ENCODE results near the gene TGFBR2.
"Not testable (repeated sequence)": the region's sequence is repeated elsewhere in the genome, so short reads cannot be mapped to it uniquely, and the experiment has no call there.

Gene TGFBR2

GRCh38 chr3:30617653-30618052, 11.3 kb downstream of the TGFBR2 start:
- FAIRE-seq, result no peak
- DNase-seq (ENCODE audit: insufficient read length, low spot score), result no peak

DNA sequence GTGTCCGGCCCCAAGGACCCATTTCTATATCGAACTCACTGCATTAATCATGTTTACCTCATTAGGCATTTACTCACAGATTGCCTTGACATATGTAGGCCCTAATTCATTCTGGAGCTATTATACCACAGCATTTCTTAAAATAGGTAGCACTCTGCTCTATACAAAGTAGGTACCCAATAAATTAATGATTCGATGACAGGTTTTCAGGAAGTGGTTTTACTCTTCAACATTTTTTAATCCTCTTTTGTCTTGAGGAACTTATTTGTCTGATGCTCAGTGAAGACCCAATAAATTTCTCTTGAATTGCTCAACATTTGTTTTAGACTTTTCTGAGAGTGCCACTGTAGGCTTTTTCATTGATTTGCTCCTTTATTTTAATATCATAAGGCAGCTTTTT, 12.1 kb downstream of the TGFBR2 start:
- DNase-seq (ENCODE audit: insufficient read length, low spot score) (no peak), FAIRE-seq (no peak)

- DNase-seq (ENCODE audit: insufficient read length, low spot score) (no peak), FAIRE-seq (no peak)
Measured at GRCh38 chr3:30619318-30619717, 12.9 kb downstream of the TGFBR2 start.

GRCh38 chr3:30620402-30621360, 14.3 kb downstream of the TGFBR2 start:
- no peak for FAIRE-seq

DNA sequence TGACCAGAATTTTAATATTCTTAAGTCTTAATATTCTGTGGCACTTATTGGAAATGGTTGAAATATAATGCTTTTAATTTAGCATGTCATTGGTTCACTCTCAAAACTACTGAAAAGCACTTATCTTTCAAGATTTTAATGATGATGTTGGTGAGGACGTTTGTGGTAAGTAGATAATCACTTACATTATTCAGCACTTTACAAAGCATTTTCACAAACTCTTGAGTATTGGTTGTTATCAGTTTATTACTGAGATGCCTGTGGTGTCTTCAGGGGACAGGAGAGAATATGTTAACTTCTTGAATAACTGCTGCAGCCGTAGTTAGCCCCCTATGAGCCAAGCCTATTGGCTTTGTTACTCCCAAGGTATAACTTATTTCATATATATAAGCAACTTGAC, 15.2 kb downstream of the TGFBR2 start:
- FAIRE-seq (no peak), DNase-seq (ENCODE audit: insufficient read length, low spot score) (no peak)

More at GRCh38 chr3:30620402-30621360, 14.3 kb downstream of the TGFBR2 start:
- DNase-seq (ENCODE audit: insufficient read length, low spot score), result no peak

GRCh38 chr3:30622047-30622545, 15.7 kb downstream of the TGFBR2 start:
- DNase-seq (ENCODE audit: insufficient read length, low spot score) (no peak), FAIRE-seq (no peak)

- no peak for DNase-seq (ENCODE audit: insufficient read length, low spot score)
- no peak for FAIRE-seq
Measured at GRCh38 chr3:30622790-30623189, 16.4 kb downstream of the TGFBR2 start.

- DNase-seq (ENCODE audit: insufficient read length, low spot score) (no peak), FAIRE-seq (no peak)
Measured at GRCh38 chr3:30623351-30623750, 16.9 kb downstream of the TGFBR2 start.

DNA sequence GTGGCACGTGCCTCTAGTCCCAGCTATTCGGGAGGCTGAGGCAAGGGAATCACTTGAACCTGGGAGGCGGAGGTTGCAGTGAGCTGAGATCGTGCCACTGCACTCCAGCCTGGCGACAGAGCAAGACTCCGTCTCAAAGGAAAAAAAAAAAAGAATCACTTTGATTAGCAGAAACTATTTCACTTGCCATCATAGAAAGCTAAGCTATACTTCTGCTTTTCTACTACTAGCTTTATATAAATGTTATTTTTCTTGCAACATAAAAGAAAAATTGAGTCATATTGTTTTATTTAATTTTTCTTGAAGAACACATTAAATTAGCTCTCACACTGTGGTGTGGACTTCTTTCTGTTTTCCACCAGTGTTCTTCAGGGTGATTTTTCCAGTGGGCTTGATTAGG, 18.1 kb downstream of the TGFBR2 start:
- FAIRE-seq; DNase-seq (ENCODE audit: insufficient read length, low spot score): not testable (repeated sequence)

- FAIRE-seq (no peak), DNase-seq (ENCODE audit: insufficient read length, low spot score) (no peak)
Measured at GRCh38 chr3:30625541-30626438, 19.4 kb downstream of the TGFBR2 start.

DNA sequence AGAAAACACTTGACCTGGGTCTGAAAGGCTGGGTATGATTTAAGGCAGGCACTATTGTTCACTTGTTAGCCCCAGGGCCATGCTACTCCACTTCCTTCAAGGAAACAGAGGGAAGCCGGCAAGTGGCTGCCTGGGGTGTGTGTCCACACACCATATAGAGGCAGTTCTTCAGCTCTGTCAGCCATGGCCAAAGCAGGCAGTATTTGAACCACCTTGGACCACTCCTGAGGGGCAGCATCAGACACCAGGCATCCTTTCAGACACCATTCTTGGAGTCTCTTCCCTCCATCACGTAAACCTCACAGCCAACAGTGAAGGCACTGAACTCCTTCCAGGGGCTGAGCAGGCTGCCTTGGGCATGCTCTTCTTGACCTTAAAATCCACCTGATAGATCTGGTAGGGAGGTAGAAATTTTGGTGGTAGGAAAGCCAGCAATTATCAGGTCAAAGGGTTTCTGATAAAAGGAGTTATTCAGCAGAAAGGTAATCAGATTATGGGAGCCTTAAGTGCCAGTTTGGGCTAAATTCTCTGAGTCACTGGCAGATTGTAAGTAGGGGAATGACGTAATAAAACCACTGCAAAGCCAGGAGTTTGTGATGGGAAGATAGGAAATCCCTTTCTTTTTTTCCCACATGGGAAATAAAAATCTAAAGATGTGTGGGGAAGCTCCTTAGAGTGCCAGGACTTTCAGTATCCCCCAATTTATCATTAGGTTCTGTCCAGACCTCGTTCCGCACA, 20.2 kb downstream of the TGFBR2 start:
- DNase-seq (ENCODE audit: insufficient read length, low spot score) (no peak), FAIRE-seq (no peak)

GRCh38 chr3:30628205-30628900, 22.0 kb downstream of the TGFBR2 start:
- DNase-seq (ENCODE audit: insufficient read length, low spot score) (no peak), FAIRE-seq (no peak)

GRCh38 chr3:30628901-30629590, 22.6 kb downstream of the TGFBR2 start:
- DNase-seq (ENCODE audit: insufficient read length, low spot score) (no peak), FAIRE-seq (no peak)

DNA sequence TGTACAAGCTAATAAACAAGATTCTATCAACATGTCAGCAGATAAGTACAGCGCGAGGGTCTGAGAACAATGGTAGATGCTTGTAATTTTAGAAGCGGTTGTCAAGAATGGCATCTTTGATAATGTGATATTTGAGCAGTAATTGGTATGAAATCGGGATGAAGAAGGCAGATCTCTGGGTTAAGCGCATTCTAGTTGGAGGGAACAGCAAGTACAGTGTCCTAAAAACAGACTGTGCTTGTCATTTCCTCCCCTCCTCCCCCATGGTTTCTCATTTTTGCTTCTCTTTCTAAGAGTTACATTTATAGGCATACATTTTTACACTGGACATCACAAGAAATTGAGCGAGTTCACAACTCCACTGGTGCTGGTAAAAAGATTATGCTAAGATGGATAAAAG, 23.3 kb downstream of the TGFBR2 start:
- FAIRE-seq (no peak), DNase-seq (ENCODE audit: insufficient read length, low spot score) (no peak)

GRCh38 chr3:30630238-30631030, 24.0 kb downstream of the TGFBR2 start:
- FAIRE-seq (no peak), DNase-seq (ENCODE audit: insufficient read length, low spot score) (no peak)

- FAIRE-seq (no peak), DNase-seq (ENCODE audit: insufficient read length, low spot score) (no peak)
Measured at GRCh38 chr3:30631243-30631904, 25.0 kb downstream of the TGFBR2 start.

GRCh38 chr3:30632065-30632464, 25.7 kb downstream of the TGFBR2 start:
- FAIRE-seq (no peak), DNase-seq (ENCODE audit: insufficient read length, low spot score) (no peak)

GRCh38 chr3:30632521-30632920, 26.1 kb downstream of the TGFBR2 start:
- DNase-seq (ENCODE audit: insufficient read length, low spot score) (no peak), FAIRE-seq (no peak)

Measured in HTR-8/SVneo (cell line).